GM12873 (cell line): Measurements from ENCODE around the gene LAMB2.

Source experiments
- CTCF ChIP-seq: IDR thresholded peaks from 2 replicates; pipeline ENCODE4 v1.5.1; 2012; ENCODE audit warnings: low read depth, mild to moderate bottlenecking, moderate library complexity, low read length, control low read depth; ENCODE audit not compliant: insufficient read depth; ENCODE audit errors: missing control alignments

LAMB2 gene

GRCh38 chr3:49081429-49081828 lies 51.4 kb downstream of the LAMB2 start:
- no peak for TF ChIP-seq CTCF

- TF ChIP-seq CTCF: no peak
These were observed 53.6 kb downstream of the LAMB2 start for GRCh38 chr3:49079270-49079669.

GRCh38 chr3:49076646-49077045 lies 56.2 kb downstream of the LAMB2 start:
- no peak for TF ChIP-seq CTCF

- TF ChIP-seq CTCF: no peak
These were observed 56.7 kb downstream of the LAMB2 start for GRCh38 chr3:49076116-49076515.
